GM18499 (cell line): ENCODE measurements around the gene ANKRD61.
"Not testable (repeated sequence)": the region's sequence is repeated elsewhere in the genome, so short reads cannot be mapped to it uniquely, and the experiment has no call there.

Experiments
- ATAC-seq: cut with Tn5 transposase; IDR thresholded peaks from one replicate; pipeline ENCODE4 v1.9.1; 2021; ENCODE audit warnings: moderate number of reproducible peaks; ENCODE audit not compliant: insufficient read depth, unreplicated experiment

ANKRD61 gene

DNA sequence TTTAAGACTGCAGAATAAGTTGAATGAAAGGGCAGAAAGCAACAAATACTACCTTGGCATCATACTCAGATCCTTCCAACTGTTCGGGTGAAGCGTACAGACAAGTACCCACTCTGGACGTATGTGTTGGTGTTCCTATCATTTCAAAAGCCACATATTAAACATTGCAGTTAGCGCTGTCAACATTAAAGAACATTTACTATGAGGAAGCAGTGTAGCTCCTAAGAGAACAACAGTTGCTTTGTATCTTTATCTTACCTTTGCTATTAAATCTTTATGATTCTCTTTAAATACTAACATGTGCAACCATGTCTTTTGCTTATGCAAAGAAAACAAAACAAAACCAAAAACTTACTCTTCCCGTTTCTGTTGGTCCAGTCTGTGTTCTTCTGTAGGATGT lies 2.6 kb upstream of the ANKRD61 start:
- ATAC-seq: no peak

DNA sequence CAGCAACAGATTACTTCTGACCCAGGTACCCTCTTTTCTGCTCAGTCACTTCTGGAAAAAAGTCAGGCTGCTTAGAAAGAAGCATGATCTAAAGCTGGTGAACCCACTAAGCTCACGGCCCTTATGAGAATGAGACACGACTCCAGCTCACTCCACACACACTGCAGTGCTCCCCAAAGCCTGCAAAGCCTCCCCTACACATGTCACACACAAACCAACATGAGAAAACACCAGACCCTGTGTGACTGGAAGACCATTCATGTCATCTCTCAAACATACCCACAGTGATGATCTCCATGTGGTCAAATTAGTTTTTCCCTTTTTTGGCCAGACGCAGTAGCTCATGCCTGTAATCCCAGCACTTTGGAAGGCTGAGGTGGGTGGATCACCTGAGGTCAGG lies 391 bp downstream of the ANKRD61 start:
- ATAC-seq: no peak

DNA sequence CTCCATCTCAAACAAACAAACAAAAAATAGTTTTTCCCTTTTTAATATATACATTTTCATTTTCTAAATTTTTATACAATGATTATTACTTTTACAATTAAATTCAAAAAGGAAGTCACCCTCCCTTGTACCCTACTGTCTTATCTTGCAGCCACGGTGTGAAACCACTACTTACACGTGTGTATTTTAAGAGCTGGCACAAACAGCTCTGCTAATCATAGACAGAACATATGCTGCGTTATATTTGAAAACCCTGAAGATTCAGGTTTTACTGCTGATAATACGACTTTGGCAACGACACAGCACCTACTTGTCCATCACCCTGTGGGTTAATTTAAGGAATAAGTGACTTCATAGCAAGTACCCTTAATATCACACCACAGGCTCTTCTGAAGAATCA lies 991 bp downstream of the ANKRD61 start:
- ATAC-seq: no peak

DNA sequence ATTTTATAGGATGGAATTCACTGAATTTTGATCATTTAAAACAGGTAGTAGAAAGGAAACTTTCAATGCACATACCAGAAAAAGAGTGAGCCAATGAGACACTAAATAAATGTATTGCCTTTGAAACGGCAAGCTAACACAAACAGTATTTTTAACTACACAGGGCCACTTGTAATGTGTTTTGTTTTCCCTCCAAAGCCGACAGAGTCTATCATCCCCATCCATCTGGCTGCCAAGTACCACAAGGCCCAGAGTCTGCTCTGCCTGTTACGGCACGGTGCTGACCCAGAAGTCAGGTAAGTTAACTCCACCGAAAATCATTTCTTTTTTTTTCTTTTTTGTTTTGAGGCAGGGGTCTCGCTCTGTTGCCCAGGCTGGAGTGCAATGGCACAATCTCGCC lies 1.5 kb downstream of the ANKRD61 start:
- no peak for ATAC-seq

DNA sequence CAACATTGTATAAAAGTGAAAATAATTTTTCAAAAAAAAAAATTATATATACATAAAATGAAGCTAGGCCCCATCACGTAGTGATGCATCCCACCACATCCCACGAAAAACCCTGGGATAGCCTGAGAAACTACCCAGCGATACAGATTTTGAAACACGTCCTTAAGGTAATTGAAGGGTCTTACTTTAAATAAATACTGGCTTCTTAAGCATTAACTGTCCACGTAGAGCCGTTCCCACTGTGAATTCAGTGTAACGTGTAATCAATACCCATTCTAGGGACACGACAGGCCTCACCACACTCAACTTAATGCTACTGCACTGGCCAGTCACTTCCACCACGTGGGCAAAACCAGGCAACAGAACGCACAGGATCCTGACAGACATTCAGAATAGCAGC lies 4.0 kb downstream of the ANKRD61 start:
- ATAC-seq: no peak

DNA sequence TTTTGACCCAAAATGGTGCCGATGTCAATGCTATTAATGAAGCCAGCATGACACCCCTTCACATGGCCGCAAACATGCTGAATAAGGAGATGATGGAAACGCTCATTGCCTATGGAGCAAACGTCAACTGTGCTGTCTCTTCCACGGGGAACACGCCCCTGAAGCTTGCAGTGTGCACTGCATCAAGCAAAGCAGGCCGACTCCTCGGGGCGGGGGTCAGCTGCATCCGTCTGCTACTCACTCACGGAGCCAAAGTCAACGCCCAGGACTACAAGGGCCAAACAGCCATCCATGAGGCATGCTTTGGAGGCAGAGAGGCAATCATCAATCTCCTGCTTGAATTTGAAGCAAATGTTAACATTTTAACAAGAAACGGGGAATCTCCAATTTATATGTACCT lies 4.5 kb downstream of the ANKRD61 start:
- ATAC-seq: no peak

DNA sequence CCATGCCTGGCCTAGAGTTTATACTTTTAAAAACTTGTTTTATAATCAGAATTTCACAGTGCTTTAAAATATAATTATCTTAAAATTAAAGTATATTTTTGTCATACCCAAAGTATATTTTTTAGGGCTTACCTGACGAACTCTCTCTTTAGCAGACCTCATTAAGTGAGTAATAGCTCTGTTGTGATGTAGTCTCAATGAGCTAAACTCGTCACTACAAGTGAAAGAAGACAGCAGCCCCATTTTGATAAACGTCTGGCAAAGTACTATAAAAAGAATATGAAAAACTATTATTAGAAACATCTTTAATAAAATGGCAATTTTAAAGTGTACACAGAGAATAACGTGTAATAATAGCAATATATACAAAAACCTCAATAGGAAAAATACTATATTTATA lies 18.6 kb downstream of the ANKRD61 start:
- no peak for ATAC-seq

DNA sequence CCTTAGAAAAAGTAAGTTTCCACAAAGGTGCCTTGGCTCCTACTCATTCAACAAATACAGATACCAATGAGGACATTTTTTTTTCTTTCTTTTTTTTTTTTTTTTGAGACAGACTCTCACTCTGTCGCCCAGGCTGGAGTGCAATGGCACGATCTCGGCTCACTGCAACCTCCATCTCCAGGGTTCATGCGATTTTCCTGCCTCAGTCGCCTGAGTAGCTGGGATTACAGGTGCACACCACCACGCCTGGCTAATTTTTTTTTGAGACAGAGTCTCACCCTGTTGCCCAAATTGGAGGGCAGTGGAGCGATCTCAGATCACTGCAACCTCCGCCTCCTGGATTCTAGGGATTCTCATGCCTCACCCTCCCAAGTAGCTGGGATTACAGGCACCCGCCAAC lies 20.0 kb downstream of the ANKRD61 start:
- ATAC-seq: not testable (repeated sequence)

DNA sequence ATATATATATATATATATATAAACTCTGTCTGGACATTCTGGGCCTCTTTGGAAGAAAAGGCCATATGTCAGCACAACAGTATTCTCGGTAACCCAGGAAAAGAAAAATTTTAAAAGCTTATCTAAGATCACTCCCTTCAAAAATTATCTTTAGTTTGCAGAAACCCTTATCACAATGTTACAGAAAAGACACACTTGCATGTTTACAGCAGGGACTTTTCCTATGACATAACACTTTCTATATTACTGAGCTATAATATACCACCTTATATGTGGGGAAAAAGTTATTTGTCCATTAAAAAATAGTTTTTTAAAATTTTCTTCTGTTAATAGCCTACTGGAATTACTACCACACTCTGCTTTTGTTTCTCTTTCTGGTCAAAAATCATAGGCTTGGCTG lies 25.4 kb downstream of the ANKRD61 start:
- ATAC-seq: no peak

DNA sequence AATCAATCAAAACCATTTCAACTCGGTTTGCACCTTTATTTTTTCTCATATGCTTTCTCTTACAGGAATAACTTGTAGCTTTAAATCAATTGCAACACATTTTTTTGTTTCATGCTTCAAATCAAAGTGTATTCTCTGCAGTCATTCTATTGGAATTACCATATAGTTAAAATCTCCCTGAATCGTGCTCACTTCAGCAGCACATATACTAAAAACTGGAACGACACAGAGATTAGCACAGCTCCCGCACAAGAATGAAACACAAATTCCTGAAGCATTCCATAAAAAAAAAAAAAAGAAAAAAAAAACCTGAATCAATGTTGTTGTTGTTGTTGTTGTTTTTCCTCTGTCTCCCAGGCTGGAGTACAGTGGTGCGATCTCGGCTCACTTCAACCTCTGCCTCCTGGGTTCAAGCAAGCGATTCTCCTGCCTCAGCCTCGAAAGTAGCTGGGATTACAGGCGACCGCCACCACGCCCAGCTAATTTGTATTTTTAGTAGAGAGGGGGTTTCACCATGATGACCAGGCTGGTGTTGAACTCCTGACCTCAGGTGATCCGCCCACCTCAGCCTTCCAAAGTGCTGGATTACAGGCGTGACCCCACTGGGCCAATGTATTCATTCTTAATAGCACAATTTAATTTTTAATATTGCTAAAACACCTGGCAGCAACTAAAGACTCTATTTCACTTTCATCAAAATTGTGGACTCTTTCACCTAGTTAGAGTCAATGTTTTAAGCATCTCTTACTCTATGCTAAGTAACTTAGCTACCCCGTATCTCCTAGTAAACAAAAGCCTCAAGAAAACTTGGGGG lies 26.3 kb downstream of the ANKRD61 start:
- ATAC-seq: no peak

DNA sequence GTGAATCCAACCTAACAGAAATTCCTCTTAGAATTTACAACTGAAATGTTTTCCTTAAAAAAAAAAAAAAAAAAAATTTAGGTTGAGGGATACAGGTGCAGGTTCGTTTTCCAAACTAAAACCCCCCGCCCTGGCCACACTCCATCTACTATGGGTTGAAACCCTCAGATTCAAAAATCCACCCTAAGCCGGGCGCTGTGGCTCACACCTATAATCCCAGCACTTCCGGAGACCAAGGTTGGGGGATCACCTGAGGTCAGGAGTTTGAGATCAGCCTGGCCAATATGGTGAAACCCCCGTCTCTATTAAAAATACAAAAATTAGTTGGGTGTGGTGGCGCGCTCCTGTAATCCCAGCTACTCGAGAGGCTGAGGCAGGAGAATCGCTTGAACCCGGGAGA lies 28.8 kb downstream of the ANKRD61 start:
- ATAC-seq: not testable (repeated sequence)

DNA sequence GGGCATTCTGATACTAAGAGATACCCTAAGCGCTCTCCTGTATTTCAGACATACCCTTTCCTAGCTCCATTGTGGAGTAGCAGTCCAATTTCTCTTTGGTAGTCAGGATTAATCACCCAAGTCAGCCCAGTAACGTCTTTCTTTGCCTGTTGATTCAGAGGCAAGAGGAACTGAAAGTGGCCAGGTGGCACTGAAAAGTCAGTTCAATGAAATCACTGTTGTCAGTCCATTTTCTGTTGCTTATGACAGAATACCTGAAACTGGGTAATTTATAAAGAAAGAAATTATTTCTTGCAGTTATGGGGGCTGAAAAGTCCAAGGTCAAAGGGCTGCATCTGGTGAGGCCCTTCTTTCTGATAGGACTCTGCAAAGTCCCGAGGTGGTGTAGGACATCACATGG lies 40.2 kb downstream of the ANKRD61 start:
- peak; percentile 94 for ATAC-seq

DNA sequence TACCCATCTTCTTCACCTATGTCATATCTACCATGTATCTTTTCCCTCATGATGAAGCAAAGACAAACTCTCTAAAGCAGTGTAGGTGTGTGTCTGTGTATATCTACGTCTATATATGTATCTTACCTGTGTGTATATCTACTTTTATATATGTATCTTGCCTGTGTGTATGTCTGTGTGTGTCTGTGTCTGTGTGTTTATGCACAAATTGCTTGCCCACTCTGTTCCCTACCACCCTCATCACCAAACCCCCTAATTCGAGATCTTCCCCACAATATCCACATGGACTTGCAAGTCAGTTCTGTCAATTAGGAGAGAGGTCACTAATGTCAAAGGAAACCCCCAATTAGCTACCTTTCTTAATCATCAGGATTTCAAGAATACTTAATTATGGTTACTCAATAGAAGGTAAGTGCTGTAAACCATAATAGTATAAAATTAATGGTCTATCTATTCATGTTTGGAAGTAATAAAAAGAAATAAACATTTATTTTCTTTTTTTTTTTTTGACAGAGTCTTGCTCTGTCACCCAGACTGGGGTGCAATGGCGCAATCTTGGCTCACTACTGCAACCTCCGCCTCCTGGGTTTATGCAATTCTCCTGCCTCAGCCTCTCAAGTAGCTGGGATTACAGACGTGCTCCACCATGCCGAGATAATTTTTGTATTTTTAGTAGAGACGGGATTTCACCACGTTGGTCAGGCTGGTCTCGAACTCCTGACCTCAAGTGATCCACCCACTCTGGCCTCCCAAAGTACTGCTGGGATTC lies 43.6 kb downstream of the ANKRD61 start:
- ATAC-seq: no peak

DNA sequence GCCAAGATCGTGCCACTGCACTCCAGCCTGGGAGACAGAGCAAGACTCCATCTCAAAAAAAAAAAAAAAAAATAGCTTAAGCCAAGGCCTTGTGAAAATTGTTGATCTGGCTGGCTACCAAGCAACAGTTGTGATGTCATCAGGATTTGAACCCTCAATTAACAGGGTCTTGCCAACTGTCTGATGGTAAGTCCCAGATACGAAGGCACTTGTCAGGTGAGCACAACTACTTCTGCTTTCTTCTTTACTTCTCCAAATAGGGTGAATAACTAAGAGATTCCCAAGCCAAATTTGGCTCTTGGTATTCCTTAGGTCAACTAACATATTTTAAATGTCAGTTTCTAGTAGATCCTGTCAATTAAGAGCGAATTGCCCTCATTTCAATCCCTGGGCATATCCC lies 47.4 kb downstream of the ANKRD61 start:
- no peak for ATAC-seq

DNA sequence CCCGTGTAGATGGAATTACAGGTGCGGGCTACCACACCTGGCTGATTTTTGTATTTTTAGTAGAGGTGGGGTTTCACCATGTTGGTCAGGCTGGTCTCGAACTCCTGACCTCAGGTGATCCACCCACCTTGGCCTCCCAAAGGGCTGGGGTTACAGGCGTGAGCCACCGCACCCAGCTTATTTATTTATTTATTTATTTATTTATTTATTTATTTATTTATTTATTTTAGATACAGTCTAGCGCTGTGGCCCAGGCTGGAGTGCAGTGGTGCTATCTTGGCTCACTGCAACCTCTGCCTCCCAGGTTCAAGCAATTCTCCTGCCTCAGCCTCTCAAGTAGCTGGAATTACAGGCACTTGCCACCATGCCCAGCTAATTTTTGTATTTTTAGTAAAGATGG lies 51.9 kb downstream of the ANKRD61 start:
- not testable (repeated sequence) for ATAC-seq
